Neural progenitor cell (in vitro differentiated cells): Measurements from ENCODE around the gene ENTREP3. TPM values are rescaled to one million over a fixed set of nuclear protein-coding genes. Genes with fewer than 3 reads are reported as not detected.
"Not testable (repeated sequence)": the region's sequence is repeated elsewhere in the genome, so short reads cannot be mapped to it uniquely, and the experiment has no call there.

Experiments
- DNase-seq: peaks from one replicate; pipeline ENCODE4 v3.0.0-alpha.2; 2016; ENCODE audit warnings: low spot score
- H2AFZ ChIP-seq: fragments of 200-600 bp; sonication (generic); replicated peaks from 2 replicates; pipeline ENCODE4 v1.6.1; 2016; ENCODE audit warnings: antibody characterized with exemption
- H3F3A ChIP-seq: fragments of 200-600 bp; sonication (generic); 2 replicates; pipeline ENCODE4 v1.6.1; 2016; ENCODE audit warnings: antibody characterized with exemption, low read depth
- H3K27ac ChIP-seq: fragments of 200-600 bp; sonication (generic); 2 replicates; pipeline ENCODE4 v1.5.1; 2016; ENCODE audit warnings: mild to moderate bottlenecking
- H3K27me3 ChIP-seq: fragments of 200-600 bp; sonication (generic); 2 replicates; pipeline ENCODE4 v1.6.1; 2016; ENCODE audit warnings: mild to moderate bottlenecking, moderate library complexity
- H3K36me3 ChIP-seq: fragments of 200-600 bp; sonication (generic); 2 replicates; pipeline ENCODE4 v1.5.1; 2016
- H3K4me1 ChIP-seq: fragments of 200-600 bp; sonication (generic); 2 replicates; pipeline ENCODE4 v1.6.1; 2016; ENCODE audit warnings: mixed run types
- H3K4me2 ChIP-seq: fragments of 200-600 bp; sonication (generic); 2 replicates; pipeline ENCODE4 v1.6.1; 2016
- H3K4me3 ChIP-seq: fragments of 200-600 bp; sonication (generic); 2 replicates; pipeline ENCODE4 v1.5.1; 2016
- H3K79me2 ChIP-seq: fragments of 200-600 bp; sonication (generic); 2 replicates; pipeline ENCODE4 v1.6.1; 2016; ENCODE audit warnings: low read depth
- H3K9ac ChIP-seq: fragments of 200-600 bp; sonication (generic); 2 replicates; pipeline ENCODE4 v1.6.1; 2016
- H3K9me3 ChIP-seq: fragments of 200-600 bp; sonication (generic); 2 replicates; pipeline ENCODE4 v1.5.1; 2016; ENCODE audit warnings: low read depth
- H4K20me1 ChIP-seq: fragments of 200-600 bp; sonication (generic); 2 replicates; pipeline ENCODE4 v1.6.1; 2016; ENCODE audit warnings: low read depth
- H3K27ac Mint-ChIP-seq: 3 replicates; pipeline ENCODE4 v1.8.0; 2021; ENCODE audit warnings: mixed read lengths
- H3K27me3 Mint-ChIP-seq: 2 replicates; pipeline ENCODE4 v1.8.0; 2022; ENCODE audit warnings: low read depth, mild to moderate bottlenecking, inconsistent platforms, moderate library complexity, mixed read lengths; ENCODE audit not compliant: insufficient read depth
- H3K36me3 Mint-ChIP-seq: 3 replicates; pipeline ENCODE4 v1.8.0; 2021; ENCODE audit warnings: mixed read lengths
- H3K4me1 Mint-ChIP-seq: 3 replicates; pipeline ENCODE4 v1.8.0; 2021; ENCODE audit warnings: mixed read lengths
- H3K4me3 Mint-ChIP-seq: 3 replicates; pipeline ENCODE4 v1.8.0; 2021; ENCODE audit warnings: mild to moderate bottlenecking, moderate library complexity, mixed read lengths
- H3K9me3 Mint-ChIP-seq: 3 replicates; pipeline ENCODE4 v1.8.0; 2020; ENCODE audit warnings: mixed read lengths
- EZH2 ChIP-seq: fragments of 200-600 bp; sonication (generic); IDR thresholded peaks from 2 replicates; pipeline ENCODE4 v1.6.1; 2017; ENCODE audit warnings: antibody characterized with exemption, mild to moderate bottlenecking, moderate library complexity
- EZH2phosphoT487 ChIP-seq: fragments of 200-600 bp; sonication (generic); IDR thresholded peaks from 2 replicates; pipeline ENCODE4 v1.6.1; 2017; ENCODE audit warnings: antibody characterized with exemption
- total RNA-seq: library from RNA; depleted of rRNA; stranded (reverse); fragments of >200 nt; gene quantifications from 2 replicates; pipeline ENCODE4 v1.2.3, GENCODE V29; 2015; ENCODE audit warnings: low replicate concordance
- TF ChIP-seq, protein P1 (sequence below): fragments of 200-600 bp; sonication (generic); IDR thresholded peaks from 2 replicates; pipeline ENCODE4 v1.5.1; 2017; ENCODE audit warnings: antibody characterized with exemption, mild to moderate bottlenecking

ENTREP3 gene
- total RNA-seq, 1 donor from 2014 or later: 4.8 TPM

- no peak overlapping the region for H2AFZ ChIP-seq
- Mint-ChIP-seq H3K9me3 (peaks cover 2% of the 10 kb centered on the region), H3K36me3 (peaks cover 9% of the 10 kb centered on the region), H3K27ac (peak overlapping the region; percentile 79), H3K4me1 (peaks cover 45% of the 10 kb centered on the region), H3K4me3 (peak overlapping the region; percentile 30), H3K27me3 (peaks cover 8% of the 10 kb centered on the region)
- no peak overlapping the region for H3K4me2 ChIP-seq
- DNase-seq: no peak
- TF ChIP-seq EZH2 (no peak), EZH2phosphoT487 (no peak)
- TF ChIP-seq, protein P1, sequence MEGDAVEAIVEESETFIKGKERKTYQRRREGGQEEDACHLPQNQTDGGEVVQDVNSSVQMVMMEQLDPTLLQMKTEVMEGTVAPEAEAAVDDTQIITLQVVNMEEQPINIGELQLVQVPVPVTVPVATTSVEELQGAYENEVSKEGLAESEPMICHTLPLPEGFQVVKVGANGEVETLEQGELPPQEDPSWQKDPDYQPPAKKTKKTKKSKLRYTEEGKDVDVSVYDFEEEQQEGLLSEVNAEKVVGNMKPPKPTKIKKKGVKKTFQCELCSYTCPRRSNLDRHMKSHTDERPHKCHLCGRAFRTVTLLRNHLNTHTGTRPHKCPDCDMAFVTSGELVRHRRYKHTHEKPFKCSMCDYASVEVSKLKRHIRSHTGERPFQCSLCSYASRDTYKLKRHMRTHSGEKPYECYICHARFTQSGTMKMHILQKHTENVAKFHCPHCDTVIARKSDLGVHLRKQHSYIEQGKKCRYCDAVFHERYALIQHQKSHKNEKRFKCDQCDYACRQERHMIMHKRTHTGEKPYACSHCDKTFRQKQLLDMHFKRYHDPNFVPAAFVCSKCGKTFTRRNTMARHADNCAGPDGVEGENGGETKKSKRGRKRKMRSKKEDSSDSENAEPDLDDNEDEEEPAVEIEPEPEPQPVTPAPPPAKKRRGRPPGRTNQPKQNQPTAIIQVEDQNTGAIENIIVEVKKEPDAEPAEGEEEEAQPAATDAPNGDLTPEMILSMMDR: no peak
- H4K20me1 ChIP-seq: no peaks in the 10 kb centered on the region
- peaks cover 52% of the 10 kb centered on the region for H3F3A ChIP-seq
- H3K36me3 ChIP-seq: no peaks in the 10 kb centered on the region
- H3K9ac ChIP-seq: no peak overlapping the region
- H3K4me1 ChIP-seq: peaks cover 9% of the 10 kb centered on the region
- no peaks in the 10 kb centered on the region for H3K27me3 ChIP-seq
- no peaks in the 10 kb centered on the region for H3K9me3 ChIP-seq
- H3K79me2 ChIP-seq: no peaks in the 10 kb centered on the region
- no peak overlapping the region for H3K27ac ChIP-seq
- H3K4me3 ChIP-seq: no peak overlapping the region
These were observed 13.4 kb downstream of the ENTREP3 start for GRCh38 chr1:155241841-155242264.

- TF ChIP-seq, protein P1: no peak
- TF ChIP-seq EZH2 (no peak), EZH2phosphoT487 (no peak)
- Histone ChIP-seq H3F3A (peaks cover 45% of the 10 kb centered on the region), H3K9ac (peak overlapping the region; percentile 66), H3K36me3 (no peaks in the 10 kb centered on the region), H3K27me3 (no peaks in the 10 kb centered on the region), H3K4me2 (peak overlapping the region; percentile 84), H2AFZ (peak overlapping the region; percentile 95), H3K79me2 (no peaks in the 10 kb centered on the region), H3K9me3 (no peaks in the 10 kb centered on the region), H3K4me3 (peak overlapping the region; percentile 50), H3K27ac (no peak overlapping the region), H3K4me1 (peaks cover 9% of the 10 kb centered on the region), H4K20me1 (no peaks in the 10 kb centered on the region)
- Mint-ChIP-seq H3K27ac (peak overlapping the region; percentile 89), H3K9me3 (peaks cover 2% of the 10 kb centered on the region), H3K27me3 (peaks cover 10% of the 10 kb centered on the region), H3K36me3 (peaks cover 6% of the 10 kb centered on the region), H3K4me3 (peak overlapping the region; percentile 83), H3K4me1 (peaks cover 44% of the 10 kb centered on the region)
- peak; percentile 83 for DNase-seq
These were observed 14.1 kb downstream of the ENTREP3 start for GRCh38 chr1:155241069-155241679.

- Histone ChIP-seq H3K27me3 (no peaks in the 10 kb centered on the region), H3K79me2 (no peaks in the 10 kb centered on the region), H2AFZ (no peak overlapping the region), H3K4me2 (no peak overlapping the region), H3F3A (peaks cover 6% of the 10 kb centered on the region), H3K36me3 (no peaks in the 10 kb centered on the region), H3K9ac (no peak overlapping the region), H3K9me3 (no peaks in the 10 kb centered on the region), H3K4me3 (no peak overlapping the region), H4K20me1 (no peaks in the 10 kb centered on the region), H3K27ac (no peak overlapping the region), H3K4me1 (no peaks in the 10 kb centered on the region)
- DNase-seq: no peak
- Mint-ChIP-seq H3K4me3 (no peak overlapping the region), H3K36me3 (peaks cover 3% of the 10 kb centered on the region), H3K9me3 (no peaks in the 10 kb centered on the region), H3K27me3 (peaks cover 7% of the 10 kb centered on the region), H3K27ac (no peak overlapping the region), H3K4me1 (peaks cover 12% of the 10 kb centered on the region)
- no peak for TF ChIP-seq EZH2phosphoT487
- no peak for TF ChIP-seq EZH2
- TF ChIP-seq, protein P1: no peak
These were observed 18.8 kb downstream of the ENTREP3 start for GRCh38 chr1:155236451-155236850.

DNA sequence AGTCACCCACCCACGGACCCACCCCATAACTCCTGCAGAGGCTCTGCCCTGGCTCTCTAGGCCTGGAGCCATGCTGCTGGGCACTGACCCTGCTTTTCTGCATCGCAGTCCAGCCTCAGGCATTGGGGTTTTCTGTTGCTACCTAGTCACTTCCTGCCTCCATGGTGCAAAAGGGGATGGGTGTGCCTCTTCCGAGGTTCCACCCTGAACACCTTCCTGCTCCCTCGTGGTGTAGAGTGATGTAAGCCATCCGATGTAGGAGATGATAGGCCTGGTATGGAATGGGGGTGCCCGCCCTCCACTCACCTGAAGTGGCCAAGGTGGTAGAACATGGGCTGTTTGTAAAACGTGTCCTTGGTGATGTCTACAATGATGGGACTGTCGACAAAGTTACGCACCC is 19.9 kb downstream of the ENTREP3 start:
- not testable (repeated sequence) for H3K4me1 Mint-ChIP-seq, H3K9me3 Mint-ChIP-seq

DNA sequence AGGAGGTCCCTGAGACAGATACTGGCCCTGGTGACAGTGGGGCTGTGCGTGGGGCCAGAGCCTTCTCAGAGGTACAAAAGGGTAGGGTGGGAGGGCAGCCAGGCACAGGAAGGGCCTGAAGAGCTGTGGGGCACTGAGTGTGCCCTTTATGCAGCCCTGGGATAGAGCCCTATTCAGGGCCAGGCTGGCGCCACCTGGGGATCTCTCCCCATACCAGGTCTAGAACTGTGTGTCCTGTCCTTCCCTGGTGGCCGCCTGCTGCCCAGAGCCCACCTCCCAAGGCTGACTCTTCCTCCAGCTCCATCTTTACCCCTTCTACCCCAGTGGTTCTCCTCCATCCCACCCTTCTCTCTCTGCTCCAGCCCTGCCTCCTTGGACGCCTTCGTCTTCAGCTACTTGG is 21.8 kb downstream of the ENTREP3 start:
- H3K4me2 ChIP-seq, H3K79me2 ChIP-seq, H3K27me3 ChIP-seq, H3K27ac ChIP-seq, H3K4me1 ChIP-seq, H4K20me1 ChIP-seq, H2AFZ ChIP-seq, H3K4me3 ChIP-seq, H3K4me1 Mint-ChIP-seq, H3K9ac ChIP-seq, H3K4me3 Mint-ChIP-seq, H3K9me3 Mint-ChIP-seq, H3K27me3 Mint-ChIP-seq, H3F3A ChIP-seq, H3K9me3 ChIP-seq, H3K36me3 Mint-ChIP-seq, H3K36me3 ChIP-seq, DNase-seq, H3K27ac Mint-ChIP-seq: not testable (repeated sequence)

More for the DNA sequence above, 19.9 kb downstream of the ENTREP3 start:
- not testable (repeated sequence) for H3K4me1 ChIP-seq, H3F3A ChIP-seq, H3K4me3 Mint-ChIP-seq, H3K9ac ChIP-seq, H3K9me3 ChIP-seq, H4K20me1 ChIP-seq, H3K27ac ChIP-seq, DNase-seq, H3K27ac Mint-ChIP-seq, H3K27me3 ChIP-seq, H3K4me2 ChIP-seq, H3K36me3 Mint-ChIP-seq, H3K4me3 ChIP-seq, H3K79me2 ChIP-seq, H3K27me3 Mint-ChIP-seq, H3K36me3 ChIP-seq, H2AFZ ChIP-seq
